ENCODE measurements around the gene PLXNA4.

PLXNA4 gene

DNA sequence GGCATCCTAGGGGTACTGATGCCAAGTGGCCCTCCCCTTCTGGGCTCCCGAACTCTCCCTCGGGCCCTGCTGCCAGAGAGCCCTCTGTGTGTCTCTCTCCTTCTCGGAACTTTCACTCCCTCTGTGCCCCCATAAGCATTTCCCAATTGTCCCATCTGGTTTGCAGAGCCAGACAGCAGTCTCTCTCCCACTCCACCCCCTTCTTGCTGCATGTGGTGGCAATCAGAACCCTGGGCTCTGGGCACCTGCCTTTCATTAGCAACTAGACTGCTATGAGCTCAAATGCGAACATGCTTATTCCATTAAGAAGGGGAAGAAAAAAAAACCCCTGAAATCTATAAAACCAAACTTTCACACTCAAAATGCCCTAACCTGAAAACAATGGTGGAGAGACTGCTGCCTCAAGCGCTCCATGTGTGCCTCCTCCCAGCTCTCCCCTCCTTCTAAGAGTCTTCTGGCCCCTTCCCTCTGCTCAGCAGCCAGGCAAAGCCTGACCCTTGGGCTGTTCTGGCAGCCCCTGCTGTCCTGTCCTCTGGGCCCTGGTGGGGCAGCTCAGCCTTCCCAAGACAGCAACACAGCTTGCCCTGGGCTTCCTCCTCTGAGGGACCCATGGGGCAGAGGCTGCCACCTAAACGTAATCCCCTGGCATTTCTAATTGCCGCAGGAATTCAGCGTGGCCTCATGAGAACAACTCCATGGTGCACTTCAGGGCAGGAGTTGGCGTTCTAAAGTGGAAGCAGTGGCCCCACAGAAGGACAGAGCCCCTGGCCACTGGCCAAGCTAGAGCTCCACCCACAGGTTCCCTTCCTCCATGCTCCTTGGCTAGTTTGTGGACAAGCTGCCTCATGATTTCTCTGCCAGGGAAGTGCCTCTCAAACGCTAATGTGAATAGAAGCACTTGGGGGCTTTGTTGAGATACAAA is 415.4 kb downstream of the PLXNA4 start:
- Mint-ChIP-seq H3K4me1 (no peaks in the 10 kb centered on the region), H3K9me3 (no peaks in the 10 kb centered on the region), H3K4me3 (no peak overlapping the region), H3K36me3 (no peaks in the 10 kb centered on the region), H3K27me3 (peaks cover 1% of the 10 kb centered on the region), H3K27ac (no peak overlapping the region)

DNA sequence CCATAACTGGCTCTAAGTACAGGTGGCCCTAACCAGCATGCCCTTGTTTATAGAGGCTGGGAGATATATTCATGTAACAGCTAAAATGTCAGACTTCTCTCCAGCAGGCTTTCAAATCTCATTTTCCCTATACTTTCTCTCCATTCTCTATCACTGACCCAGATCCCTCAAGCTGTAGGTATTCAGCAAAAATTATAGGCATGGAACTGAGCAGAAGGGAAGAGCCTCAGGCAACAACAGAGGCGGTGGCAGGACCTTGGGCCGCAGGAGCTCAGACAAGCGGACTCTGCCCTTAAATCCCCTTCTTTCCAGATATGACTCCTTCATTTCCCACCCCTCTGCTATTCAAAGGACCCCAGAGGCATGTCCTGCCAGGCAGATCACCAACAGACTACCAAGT is 417.4 kb downstream of the PLXNA4 start:
- no peaks in the 10 kb centered on the region for H3K36me3 Mint-ChIP-seq
- no peaks in the 10 kb centered on the region for H3K9me3 Mint-ChIP-seq
- peaks cover 1% of the 10 kb centered on the region for H3K27me3 Mint-ChIP-seq
- H3K4me1 Mint-ChIP-seq = no peaks in the 10 kb centered on the region
- H3K4me3 Mint-ChIP-seq = no peak overlapping the region
- H3K27ac Mint-ChIP-seq = no peak overlapping the region

DNA sequence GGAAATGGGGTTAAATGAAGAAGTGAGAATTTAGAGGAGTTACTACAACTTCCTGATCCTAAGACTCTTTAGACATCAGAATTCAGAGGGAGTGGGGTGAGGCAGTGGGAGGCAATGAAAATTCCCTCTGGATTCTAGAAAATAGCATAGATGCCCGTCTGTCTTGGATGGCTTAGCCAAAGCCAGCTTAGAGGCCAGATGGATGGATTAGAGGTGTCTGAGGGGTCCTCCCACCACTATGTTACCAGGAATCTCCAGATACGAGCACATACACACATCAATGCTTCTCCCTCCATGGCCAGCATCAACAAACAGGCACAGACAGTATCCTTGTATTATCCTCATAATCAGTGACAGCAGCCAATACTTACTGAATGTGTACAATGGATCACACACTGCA is 418.1 kb downstream of the PLXNA4 start:
- H3K27ac Mint-ChIP-seq = no peak overlapping the region
- no peak overlapping the region for H3K4me3 Mint-ChIP-seq
- H3K27me3 Mint-ChIP-seq = peaks cover 1% of the 10 kb centered on the region
- no peaks in the 10 kb centered on the region for H3K36me3 Mint-ChIP-seq
- H3K4me1 Mint-ChIP-seq = no peaks in the 10 kb centered on the region
- H3K9me3 Mint-ChIP-seq = no peaks in the 10 kb centered on the region

DNA sequence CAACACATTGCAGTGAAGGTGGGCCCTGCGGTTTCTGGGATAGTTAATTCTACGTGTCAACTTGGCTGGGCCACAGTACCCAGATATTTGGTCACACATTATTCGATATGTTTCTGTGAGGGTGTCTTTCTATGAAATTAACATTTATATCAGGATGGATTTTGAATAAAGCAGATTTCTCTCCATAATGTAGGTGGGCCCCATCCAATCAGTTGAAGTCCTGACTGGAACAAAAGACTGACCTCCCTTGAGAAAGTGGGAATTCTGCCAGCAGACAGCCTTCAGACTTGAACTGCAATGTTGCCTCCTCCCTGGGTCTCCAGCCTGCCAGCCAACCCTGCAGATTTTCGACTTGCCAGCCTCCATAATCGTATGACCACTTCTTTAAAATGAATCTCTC is 420.6 kb downstream of the PLXNA4 start:
- H3K27me3 Mint-ChIP-seq = peaks cover 1% of the 10 kb centered on the region
- no peak overlapping the region for H3K27ac Mint-ChIP-seq
- no peaks in the 10 kb centered on the region for H3K36me3 Mint-ChIP-seq
- H3K4me1 Mint-ChIP-seq = no peaks in the 10 kb centered on the region
- no peaks in the 10 kb centered on the region for H3K9me3 Mint-ChIP-seq
- no peak overlapping the region for H3K4me3 Mint-ChIP-seq

DNA sequence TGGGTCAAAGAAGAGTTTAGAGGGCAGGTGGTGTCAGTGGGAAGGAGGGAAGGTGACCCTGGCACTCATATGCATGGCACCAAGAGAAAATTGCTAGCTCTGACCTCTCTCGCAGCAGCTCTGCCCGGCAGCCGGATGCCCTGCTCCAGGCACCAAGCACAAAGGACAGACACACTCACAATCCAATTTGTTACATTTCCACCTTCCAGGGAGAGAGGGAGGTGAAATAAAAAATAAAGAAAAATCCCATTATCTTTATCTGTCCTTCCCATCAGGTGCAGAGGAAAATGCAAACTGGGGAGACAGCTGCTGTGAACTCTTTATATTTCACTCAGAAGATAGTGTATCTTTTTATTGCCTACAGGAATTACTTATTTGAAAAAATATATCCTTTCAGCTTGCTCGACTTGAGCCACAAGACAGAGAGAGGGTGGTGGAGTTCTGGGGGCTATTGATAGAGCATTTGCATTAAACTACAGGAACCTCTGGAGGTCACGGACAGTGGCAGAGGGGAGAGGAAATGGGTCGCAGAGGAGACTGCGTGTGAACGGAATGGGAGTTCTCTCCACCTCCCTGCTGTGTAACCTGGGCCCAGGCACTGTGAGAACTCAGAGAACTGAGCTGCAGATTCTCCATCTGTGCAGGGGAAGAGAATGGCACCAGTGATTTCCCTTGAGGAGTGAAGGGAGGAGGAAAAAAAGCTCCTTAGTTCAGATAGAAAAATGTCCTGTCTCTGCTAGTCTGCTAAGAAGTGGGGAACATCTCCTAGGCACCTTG is 421.4 kb downstream of the PLXNA4 start:
- no peaks in the 10 kb centered on the region for H3K4me1 Mint-ChIP-seq
- H3K36me3 Mint-ChIP-seq = no peaks in the 10 kb centered on the region
- H3K27ac Mint-ChIP-seq = no peak overlapping the region
- peaks cover 3% of the 10 kb centered on the region for H3K27me3 Mint-ChIP-seq
- H3K4me3 Mint-ChIP-seq = no peak overlapping the region
- no peaks in the 10 kb centered on the region for H3K9me3 Mint-ChIP-seq

DNA sequence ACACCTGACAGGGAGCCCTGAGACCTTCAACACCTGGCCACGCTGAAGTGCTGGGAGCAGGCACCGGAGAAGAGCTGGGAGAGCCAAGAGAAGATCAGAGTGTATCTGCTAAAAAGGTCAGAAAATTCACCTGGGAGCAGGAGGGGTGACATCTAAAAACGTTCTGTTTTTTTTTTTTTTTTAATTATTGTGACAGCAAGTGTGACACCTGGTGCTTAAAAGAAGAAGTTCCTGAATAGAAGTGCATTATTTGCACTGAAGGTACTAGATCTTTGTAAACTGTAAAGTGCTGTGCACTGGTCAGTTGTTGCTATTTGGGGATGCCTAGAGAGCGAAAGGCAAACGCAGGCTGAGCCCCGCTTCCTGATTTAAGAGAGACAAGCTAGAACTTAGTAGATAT is 422.0 kb downstream of the PLXNA4 start:
- Mint-ChIP-seq H3K4me1 (no peaks in the 10 kb centered on the region), H3K36me3 (no peaks in the 10 kb centered on the region), H3K4me3 (no peak overlapping the region), H3K9me3 (no peaks in the 10 kb centered on the region), H3K27ac (no peak overlapping the region), H3K27me3 (peaks cover 5% of the 10 kb centered on the region)

DNA sequence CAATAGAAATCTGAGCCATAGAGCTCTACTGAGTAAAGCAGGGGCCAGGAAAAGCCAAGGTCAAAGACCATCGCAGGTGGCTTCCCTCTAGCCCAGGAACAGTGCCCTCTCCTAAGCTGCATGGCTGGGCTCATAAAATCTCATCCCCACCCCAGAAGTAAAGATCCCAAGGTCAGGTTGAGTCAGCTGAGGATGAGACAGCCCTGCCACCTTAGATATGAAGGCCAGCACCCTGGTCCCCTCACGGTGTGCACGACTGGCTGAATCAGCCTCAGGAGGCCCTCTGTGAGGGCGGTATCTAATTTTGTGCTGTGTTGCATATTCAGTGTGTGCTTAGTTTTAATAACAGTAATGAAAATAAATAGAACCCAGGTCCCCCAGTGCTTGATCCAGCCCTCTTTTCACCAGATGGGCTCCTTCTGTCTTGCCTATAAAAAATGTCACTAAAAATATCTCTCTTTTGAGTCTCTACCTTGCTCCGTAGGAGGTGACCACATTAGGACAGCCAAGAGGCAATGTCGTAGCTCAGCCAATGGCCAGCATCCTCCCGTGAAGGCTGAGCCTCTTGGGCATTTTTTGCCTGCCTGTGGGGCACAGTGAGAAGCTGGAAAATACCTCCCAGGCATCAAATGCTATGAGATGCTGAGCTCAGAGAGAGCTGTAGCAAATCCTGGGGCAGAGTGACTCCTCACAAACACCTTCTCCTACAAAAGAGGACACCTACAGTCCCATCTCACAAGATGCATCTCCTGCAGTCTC is 424.0 kb downstream of the PLXNA4 start:
- no peak overlapping the region for H3K27ac Mint-ChIP-seq
- no peaks in the 10 kb centered on the region for H3K9me3 Mint-ChIP-seq
- no peaks in the 10 kb centered on the region for H3K4me1 Mint-ChIP-seq
- no peaks in the 10 kb centered on the region for H3K36me3 Mint-ChIP-seq
- peaks cover 5% of the 10 kb centered on the region for H3K27me3 Mint-ChIP-seq
- no peak overlapping the region for H3K4me3 Mint-ChIP-seq

DNA sequence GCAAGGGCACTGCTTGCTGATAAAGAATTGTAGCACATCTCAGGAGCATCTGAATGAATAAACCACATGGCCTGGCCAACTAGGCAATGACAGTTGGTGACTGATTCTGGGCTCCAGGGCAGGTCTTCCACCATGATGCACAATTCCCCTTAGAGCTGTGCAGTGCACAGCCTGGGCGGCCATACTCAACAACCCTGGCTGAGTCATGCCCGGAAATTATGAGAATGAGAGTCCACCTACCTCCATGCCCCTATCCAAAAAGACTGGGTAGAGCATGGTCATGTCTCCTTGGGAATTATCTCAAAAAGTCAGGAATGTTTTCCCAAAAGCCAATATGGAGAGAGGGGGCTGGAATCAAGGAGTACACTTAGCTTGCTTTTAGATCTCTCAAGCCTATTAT is 425.6 kb downstream of the PLXNA4 start:
- Mint-ChIP-seq H3K4me1 (no peaks in the 10 kb centered on the region), H3K4me3 (no peak overlapping the region), H3K27ac (no peak overlapping the region), H3K27me3 (peaks cover 5% of the 10 kb centered on the region), H3K9me3 (no peaks in the 10 kb centered on the region), H3K36me3 (no peaks in the 10 kb centered on the region)

DNA sequence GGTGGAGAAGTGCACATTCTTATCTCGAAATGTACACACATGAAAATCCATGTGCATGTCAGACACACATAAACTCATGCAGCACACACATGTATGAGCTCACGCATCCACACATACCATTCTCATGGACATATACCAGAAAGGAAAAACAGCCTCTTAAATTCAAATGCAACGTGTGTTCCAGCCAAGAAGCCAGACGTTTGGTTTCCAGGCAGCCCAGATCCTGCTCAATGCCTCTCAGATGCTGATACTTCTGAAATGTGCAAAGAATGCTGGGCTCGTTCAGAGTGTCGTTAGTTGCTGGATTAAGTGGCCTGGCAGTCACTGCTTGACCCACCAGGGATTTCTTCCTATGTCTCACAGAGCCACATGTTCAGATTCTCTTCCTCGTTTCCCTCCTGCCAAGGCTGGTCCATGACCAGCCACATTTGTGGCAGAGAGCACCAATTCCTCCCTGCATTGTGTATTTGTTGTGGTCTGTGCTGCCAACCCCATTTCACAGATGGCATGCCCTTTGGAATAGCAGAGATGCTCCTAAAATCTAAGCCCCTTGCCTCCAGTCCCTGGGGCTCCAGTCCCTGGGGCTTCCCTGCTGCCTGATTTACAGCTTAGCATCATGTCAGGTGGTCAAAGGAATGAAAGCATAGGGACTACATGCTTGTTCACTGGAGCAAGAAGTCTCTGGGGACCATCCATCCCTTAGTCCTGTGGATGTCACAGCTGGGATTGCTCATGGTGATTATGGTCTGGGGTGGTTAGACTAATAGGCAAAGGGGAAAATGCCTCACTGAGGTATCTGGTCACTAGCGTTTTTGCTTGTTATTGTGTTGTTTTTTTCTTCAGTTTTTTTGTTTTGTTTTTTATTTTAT is 426.6 kb downstream of the PLXNA4 start:
- Mint-ChIP-seq H3K9me3 (no peaks in the 10 kb centered on the region), H3K4me3 (no peak overlapping the region), H3K4me1 (no peaks in the 10 kb centered on the region), H3K27ac (no peak overlapping the region), H3K36me3 (no peaks in the 10 kb centered on the region), H3K27me3 (peaks cover 5% of the 10 kb centered on the region)

DNA sequence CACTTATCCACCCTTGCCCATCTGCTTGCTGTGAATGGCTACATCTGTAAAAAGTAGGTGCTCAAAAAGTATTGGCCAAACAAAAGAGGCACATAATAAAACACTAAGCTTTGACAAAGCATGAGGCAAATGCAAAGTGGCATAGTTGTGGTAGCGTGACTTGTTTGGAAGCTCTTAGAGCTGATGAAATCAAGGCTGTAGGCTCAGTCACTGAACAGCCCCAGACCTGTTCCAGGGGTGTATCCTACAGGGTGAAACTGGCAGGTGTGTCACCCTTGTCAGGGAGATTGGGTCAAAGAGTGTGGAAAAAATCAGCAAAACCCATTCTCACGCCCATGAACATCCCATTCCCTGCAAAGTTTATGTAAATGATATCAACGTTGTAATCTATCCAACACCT is 427.4 kb downstream of the PLXNA4 start:
- Mint-ChIP-seq H3K27me3 (peaks cover 5% of the 10 kb centered on the region), H3K4me1 (no peaks in the 10 kb centered on the region)

DNA sequence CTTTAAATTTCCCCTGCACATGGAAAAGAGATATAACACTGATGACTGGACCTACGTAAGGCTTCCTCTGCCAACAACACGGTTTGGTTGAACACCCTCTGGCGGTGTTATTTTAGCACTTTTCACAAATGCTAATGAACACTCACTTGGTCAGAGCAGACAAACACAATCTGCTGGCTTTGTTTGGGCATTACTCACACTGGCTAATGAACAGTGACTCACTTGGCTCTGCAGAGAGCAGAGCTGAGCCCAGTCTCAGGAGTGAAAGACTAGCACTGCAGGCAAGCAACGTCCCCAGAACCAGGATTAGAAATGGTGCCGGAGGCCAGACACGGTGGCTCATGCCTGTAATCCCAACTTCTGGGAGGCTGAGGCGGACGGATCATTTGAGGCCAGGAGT is 430.8 kb downstream of the PLXNA4 start:
- no peaks in the 10 kb centered on the region for H3K4me1 Mint-ChIP-seq
- H3K36me3 Mint-ChIP-seq = no peaks in the 10 kb centered on the region
- no peak overlapping the region for H3K4me3 Mint-ChIP-seq
- H3K27me3 Mint-ChIP-seq = peaks cover 6% of the 10 kb centered on the region
- no peak overlapping the region for H3K27ac Mint-ChIP-seq
- no peaks in the 10 kb centered on the region for H3K9me3 Mint-ChIP-seq

More for the DNA sequence above, 427.4 kb downstream of the PLXNA4 start:
- Mint-ChIP-seq H3K4me3 (no peak overlapping the region), H3K27ac (no peak overlapping the region), H3K36me3 (no peaks in the 10 kb centered on the region), H3K9me3 (no peaks in the 10 kb centered on the region)

DNA sequence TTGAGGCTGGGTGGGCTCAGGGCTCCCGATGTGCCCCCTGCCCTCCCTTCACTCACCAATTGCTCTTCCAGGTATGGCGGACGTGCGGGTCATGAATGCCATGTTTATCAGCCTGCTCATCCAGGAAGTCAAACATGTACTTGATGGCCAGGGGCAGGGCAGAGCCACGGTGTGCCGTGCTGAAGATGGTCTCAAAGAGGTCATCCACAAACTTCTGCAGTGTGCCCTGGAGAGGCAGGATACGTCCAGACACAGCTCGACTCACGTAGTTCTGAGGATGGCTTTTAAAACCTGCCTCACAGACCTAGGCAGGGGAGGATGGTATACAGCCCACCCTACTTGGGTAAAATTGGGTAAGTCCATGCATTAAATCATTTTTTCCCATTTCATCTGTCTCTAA is 431.2 kb downstream of the PLXNA4 start:
- H3K36me3 Mint-ChIP-seq = no peaks in the 10 kb centered on the region
- no peak overlapping the region for H3K4me3 Mint-ChIP-seq
- H3K9me3 Mint-ChIP-seq = no peaks in the 10 kb centered on the region
- H3K4me1 Mint-ChIP-seq = no peaks in the 10 kb centered on the region
- no peak overlapping the region for H3K27ac Mint-ChIP-seq
- H3K27me3 Mint-ChIP-seq = peaks cover 5% of the 10 kb centered on the region

DNA sequence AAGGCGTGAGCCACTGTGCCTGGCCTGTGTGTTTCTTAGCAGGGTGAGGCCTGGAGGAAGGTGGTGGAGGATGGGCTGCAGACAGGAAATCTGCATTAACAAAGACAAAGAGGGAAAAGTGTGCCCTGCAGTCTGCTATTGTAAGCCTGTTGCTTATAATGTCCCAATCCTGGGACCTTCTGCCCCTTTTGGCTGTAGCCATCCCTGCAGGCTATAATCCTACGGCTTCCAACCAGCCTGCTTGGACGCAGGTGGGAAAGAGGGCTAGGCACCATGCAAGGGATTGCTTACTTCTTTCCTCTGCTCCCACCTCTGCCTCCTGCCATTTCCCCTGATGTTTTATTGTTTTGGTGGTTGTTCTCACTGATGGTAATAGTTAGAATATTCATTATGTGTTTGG is 434.3 kb downstream of the PLXNA4 start:
- Mint-ChIP-seq H3K27me3 (peaks cover 2% of the 10 kb centered on the region), H3K4me1 (no peaks in the 10 kb centered on the region), H3K27ac (no peak overlapping the region), H3K9me3 (no peaks in the 10 kb centered on the region), H3K36me3 (peaks cover 2% of the 10 kb centered on the region), H3K4me3 (no peak overlapping the region)

DNA sequence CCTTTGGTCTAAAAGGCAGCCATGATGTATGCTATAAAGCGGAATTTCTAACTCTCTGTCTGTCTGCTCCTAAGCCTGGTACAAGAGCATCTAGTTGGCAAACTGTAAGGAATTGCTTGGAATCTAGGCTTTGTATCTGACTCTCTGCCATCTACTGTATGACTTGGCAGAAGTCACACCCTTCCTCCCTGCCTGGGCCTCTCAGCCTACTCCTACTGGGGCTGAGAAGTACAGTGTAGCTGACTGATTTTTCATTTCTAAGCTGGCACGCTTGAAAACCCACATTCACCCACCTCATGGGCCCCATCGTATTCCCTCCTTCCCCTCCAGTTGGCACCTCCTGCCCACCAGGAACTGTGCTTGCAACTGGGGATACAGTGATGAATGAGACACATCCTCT is 435.2 kb downstream of the PLXNA4 start:
- Mint-ChIP-seq H3K36me3 (peaks cover 2% of the 10 kb centered on the region), H3K9me3 (no peaks in the 10 kb centered on the region), H3K27ac (no peak overlapping the region), H3K4me1 (no peaks in the 10 kb centered on the region), H3K4me3 (no peak overlapping the region), H3K27me3 (peaks cover 4% of the 10 kb centered on the region)

DNA sequence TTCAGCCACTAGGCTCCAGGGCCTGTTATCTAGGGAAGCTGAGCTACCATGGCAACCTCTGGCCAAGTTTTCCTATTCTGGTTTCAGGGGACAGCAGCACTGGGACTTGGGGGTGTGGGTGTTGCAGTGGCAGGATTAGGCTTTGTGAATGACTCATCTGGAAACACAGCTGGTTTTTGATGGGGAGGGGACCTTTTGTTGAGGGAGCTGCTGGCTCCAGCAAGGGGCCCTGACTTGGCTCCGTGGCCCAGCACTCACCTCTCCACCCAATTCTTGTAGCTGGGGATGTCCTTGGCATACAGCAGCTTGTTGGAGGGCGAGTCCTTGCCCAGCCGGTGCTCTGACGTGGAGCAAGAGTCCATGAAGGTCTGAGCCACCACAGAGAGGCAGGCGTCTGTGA is 435.9 kb downstream of the PLXNA4 start:
- H3K4me3 Mint-ChIP-seq = no peak overlapping the region
- H3K27ac Mint-ChIP-seq = no peak overlapping the region
- no peaks in the 10 kb centered on the region for H3K9me3 Mint-ChIP-seq
- no peaks in the 10 kb centered on the region for H3K4me1 Mint-ChIP-seq
- peaks cover 4% of the 10 kb centered on the region for H3K27me3 Mint-ChIP-seq
- H3K36me3 Mint-ChIP-seq = peaks cover 2% of the 10 kb centered on the region
